ENCODE measurements around the gene AQP6.

DNA sequence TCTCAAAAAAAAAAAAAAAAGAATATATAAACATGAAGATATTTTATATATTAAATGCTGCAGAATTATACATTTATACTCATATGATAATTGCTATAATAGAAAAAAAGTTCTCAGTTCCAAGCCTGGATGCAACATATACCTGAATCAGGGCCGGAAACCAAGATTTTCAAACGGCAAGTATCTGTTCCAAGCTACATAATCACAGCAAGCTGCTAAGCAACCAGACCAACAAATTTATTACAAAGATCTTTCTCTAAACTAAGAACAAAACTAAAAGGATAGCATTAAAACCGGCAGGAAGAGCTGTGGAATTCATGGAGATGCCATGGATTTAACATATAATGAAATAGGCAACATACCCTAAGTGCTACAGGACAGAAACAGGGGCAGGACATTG is 45.4 kb downstream of the AQP6 start:
- TF ChIP-seq, protein P1, sequence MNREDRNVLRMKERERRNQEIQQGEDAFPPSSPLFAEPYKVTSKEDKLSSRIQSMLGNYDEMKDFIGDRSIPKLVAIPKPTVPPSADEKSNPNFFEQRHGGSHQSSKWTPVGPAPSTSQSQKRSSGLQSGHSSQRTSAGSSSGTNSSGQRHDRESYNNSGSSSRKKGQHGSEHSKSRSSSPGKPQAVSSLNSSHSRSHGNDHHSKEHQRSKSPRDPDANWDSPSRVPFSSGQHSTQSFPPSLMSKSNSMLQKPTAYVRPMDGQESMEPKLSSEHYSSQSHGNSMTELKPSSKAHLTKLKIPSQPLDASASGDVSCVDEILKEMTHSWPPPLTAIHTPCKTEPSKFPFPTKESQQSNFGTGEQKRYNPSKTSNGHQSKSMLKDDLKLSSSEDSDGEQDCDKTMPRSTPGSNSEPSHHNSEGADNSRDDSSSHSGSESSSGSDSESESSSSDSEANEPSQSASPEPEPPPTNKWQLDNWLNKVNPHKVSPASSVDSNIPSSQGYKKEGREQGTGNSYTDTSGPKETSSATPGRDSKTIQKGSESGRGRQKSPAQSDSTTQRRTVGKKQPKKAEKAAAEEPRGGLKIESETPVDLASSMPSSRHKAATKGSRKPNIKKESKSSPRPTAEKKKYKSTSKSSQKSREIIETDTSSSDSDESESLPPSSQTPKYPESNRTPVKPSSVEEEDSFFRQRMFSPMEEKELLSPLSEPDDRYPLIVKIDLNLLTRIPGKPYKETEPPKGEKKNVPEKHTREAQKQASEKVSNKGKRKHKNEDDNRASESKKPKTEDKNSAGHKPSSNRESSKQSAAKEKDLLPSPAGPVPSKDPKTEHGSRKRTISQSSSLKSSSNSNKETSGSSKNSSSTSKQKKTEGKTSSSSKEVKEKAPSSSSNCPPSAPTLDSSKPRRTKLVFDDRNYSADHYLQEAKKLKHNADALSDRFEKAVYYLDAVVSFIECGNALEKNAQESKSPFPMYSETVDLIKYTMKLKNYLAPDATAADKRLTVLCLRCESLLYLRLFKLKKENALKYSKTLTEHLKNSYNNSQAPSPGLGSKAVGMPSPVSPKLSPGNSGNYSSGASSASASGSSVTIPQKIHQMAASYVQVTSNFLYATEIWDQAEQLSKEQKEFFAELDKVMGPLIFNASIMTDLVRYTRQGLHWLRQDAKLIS (CRISPR knock-in tag; IDR thresholded peaks at IDR 0.05; ENCODE audit: borderline replicate concordance), result no peak
- TF ChIP-seq, protein P2, sequence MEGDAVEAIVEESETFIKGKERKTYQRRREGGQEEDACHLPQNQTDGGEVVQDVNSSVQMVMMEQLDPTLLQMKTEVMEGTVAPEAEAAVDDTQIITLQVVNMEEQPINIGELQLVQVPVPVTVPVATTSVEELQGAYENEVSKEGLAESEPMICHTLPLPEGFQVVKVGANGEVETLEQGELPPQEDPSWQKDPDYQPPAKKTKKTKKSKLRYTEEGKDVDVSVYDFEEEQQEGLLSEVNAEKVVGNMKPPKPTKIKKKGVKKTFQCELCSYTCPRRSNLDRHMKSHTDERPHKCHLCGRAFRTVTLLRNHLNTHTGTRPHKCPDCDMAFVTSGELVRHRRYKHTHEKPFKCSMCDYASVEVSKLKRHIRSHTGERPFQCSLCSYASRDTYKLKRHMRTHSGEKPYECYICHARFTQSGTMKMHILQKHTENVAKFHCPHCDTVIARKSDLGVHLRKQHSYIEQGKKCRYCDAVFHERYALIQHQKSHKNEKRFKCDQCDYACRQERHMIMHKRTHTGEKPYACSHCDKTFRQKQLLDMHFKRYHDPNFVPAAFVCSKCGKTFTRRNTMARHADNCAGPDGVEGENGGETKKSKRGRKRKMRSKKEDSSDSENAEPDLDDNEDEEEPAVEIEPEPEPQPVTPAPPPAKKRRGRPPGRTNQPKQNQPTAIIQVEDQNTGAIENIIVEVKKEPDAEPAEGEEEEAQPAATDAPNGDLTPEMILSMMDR (IDR thresholded peaks at IDR 0.05), result no peak
- TF ChIP-seq FOXK1 (CRISPR knock-in tag; IDR thresholded peaks at IDR 0.05) (no peak), JUN (CRISPR knock-in tag; IDR thresholded peaks at IDR 0.05) (no peak), SP1 (CRISPR knock-in tag; conservative IDR thresholded peaks at IDR 0.05) (no peak), MYBL2 (CRISPR knock-in tag; IDR thresholded peaks at IDR 0.05) (no peak), NR1H2 (CRISPR knock-in tag; IDR thresholded peaks at IDR 0.05) (no peak), ESRRA (CRISPR knock-in tag; IDR thresholded peaks at IDR 0.05; ENCODE audit: borderline replicate concordance) (no peak), ELF4 (CRISPR knock-in tag; IDR thresholded peaks at IDR 0.05; ENCODE audit: low read depth) (no peak), ZNF138 (CRISPR knock-in tag; conservative IDR thresholded peaks at IDR 0.05) (no peak)
- TF ChIP-seq, protein P3, sequence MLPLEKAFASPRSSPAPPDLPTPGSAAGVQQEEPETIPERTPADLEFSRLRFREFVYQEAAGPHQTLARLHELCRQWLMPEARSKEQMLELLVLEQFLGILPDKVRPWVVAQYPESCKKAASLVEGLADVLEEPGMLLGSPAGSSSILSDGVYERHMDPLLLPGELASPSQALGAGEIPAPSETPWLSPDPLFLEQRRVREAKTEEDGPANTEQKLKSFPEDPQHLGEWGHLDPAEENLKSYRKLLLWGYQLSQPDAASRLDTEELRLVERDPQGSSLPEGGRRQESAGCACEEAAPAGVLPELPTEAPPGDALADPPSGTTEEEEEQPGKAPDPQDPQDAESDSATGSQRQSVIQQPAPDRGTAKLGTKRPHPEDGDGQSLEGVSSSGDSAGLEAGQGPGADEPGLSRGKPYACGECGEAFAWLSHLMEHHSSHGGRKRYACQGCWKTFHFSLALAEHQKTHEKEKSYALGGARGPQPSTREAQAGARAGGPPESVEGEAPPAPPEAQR (CRISPR knock-in tag; IDR thresholded peaks at IDR 0.05), result no peak

Measured in WTC11 (cell line).